GM11168 (cell line): ENCODE measurements around the gene ABHD13.

Experiments
- in situ Hi-C: fragments of 300-500 bp; cut with MboI; formaldehyde crosslinking; loops from one replicate; pipeline ENCODE4 v1.12.0; 2022; ENCODE audit warnings: low sequenced_read_pairs; ENCODE audit not compliant: unreplicated experiment

ABHD13 gene

DNA sequence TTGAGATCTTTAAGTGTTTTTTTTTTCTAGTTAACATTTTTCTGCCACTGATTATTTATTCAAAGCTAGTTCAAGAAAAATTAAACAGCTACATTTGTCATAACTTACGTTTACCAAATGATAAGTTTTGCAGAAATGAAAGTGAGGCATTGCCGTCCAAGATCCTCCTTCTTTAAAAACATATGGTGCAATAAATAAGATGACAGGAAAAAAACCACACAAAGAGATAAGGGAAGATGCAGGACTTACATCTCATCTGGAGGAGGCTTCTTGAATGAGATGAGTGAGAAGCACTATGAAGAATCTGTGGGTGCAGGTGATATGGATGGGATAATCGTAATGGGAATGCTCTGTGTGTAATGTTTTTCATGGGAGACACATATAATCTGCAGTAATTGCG is 63.7 kb downstream of the ABHD13 start:
- in situ Hi-C loops = no loop called here

DNA sequence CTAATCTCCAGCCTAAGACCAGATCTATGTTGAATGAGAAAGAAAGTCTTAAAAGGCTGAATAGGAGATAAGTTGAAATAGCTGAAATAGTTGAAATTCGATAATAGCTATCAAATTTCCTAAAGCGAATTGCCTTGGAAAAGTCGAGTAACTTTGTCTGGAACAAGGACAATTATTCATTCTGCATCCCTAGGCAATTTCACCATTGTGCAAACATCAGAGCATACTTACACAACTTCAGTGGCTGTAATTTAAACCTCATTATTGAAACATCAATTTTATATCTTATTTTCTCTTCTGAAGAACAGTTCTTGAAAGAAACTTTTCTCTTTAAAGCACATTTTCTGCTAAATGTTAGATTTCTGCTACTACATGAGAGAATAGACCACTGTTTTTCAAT is 64.9 kb downstream of the ABHD13 start:
- in situ Hi-C loops = no loop called here
